ENCODE results near the gene PARM1.

PARM1 gene

DNA sequence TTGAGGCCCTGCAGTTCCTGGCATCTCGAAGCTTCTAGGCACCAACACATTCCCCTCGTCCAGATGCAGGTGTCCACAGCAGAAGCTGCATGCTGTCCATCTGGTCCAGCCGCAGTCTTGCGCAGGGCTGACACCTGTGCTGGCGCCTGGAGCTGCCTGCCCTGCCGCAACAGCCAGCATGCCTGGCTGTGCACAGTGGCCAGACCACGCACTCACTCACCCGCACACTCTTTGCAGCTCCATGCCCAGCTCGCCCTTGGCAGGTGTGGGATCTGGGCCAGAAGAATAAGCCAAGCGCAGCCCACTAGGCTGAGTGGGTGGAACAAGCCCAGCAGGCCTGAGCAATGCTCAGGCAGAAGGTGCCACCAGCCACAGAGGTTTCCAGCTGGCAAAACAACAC is 125.6 kb downstream of the PARM1 start:
- Histone ChIP-seq H3K27me3 (ENCODE audit: low read length) (no peaks in the 10 kb centered on the region), H3K36me3 (ENCODE audit: low read length) (no peaks in the 10 kb centered on the region), H4K20me1 (ENCODE audit: low read depth, low read length) (no peaks in the 10 kb centered on the region), H3F3A (ENCODE audit: insufficient read depth) (no peaks in the 10 kb centered on the region), H3K4me3 (ENCODE audit: insufficient read depth, low read length, poor library complexity, severe bottlenecking) (no peak overlapping the region), H3K79me2 (ENCODE audit: insufficient read depth, low read length) (no peaks in the 10 kb centered on the region), H3K27ac (ENCODE audit: low read depth, low read length) (no peak overlapping the region), H2AFZ (ENCODE audit: low read depth, low read length, severe bottlenecking) (no peak overlapping the region), H3K9me2 (replicated peaks; ENCODE audit: insufficient read depth, low read length) (no peaks in the 10 kb centered on the region), H3K9me3 (ENCODE audit: insufficient read depth, low read length) (no peaks in the 10 kb centered on the region), H3K4me2 (ENCODE audit: low read depth, low read length, poor library complexity, severe bottlenecking) (no peak overlapping the region), H3K9ac (ENCODE audit: low read length) (no peak overlapping the region)
- TF ChIP-seq EZH2phosphoT487 (conservative IDR thresholded peaks at IDR 0.05; ENCODE audit: low read length), result no peak
- TF ChIP-seq, protein P1, sequence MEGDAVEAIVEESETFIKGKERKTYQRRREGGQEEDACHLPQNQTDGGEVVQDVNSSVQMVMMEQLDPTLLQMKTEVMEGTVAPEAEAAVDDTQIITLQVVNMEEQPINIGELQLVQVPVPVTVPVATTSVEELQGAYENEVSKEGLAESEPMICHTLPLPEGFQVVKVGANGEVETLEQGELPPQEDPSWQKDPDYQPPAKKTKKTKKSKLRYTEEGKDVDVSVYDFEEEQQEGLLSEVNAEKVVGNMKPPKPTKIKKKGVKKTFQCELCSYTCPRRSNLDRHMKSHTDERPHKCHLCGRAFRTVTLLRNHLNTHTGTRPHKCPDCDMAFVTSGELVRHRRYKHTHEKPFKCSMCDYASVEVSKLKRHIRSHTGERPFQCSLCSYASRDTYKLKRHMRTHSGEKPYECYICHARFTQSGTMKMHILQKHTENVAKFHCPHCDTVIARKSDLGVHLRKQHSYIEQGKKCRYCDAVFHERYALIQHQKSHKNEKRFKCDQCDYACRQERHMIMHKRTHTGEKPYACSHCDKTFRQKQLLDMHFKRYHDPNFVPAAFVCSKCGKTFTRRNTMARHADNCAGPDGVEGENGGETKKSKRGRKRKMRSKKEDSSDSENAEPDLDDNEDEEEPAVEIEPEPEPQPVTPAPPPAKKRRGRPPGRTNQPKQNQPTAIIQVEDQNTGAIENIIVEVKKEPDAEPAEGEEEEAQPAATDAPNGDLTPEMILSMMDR (IDR thresholded peaks at IDR 0.05; ENCODE audit: insufficient read depth, low read length, poor library complexity, severe bottlenecking), result no peak

DNA sequence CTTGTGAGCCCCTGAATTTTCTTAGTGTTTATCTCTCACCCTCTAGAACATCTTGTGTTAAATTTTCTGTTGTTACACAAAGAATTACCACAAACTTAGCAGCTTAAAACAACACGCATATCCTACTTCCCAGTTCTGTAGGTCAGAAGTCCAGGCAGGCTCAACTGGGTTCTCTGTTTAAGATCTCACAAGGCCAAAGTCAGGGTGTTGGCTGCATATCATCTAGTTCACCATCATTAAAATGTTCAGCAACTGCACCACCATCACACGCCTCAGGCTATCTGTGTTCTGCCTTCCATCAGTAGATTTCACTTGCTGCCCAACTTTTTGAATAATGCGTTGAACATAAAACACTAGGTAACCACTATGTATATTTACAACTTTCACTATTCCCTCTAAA is 130.5 kb downstream of the PARM1 start:
- no peaks in the 10 kb centered on the region for H3F3A ChIP-seq (ENCODE audit: insufficient read depth)
- H3K9ac ChIP-seq (ENCODE audit: low read length), result no peak overlapping the region
- H3K36me3 ChIP-seq (ENCODE audit: low read length), result no peaks in the 10 kb centered on the region
- no peak overlapping the region for H2AFZ ChIP-seq (ENCODE audit: low read depth, low read length, severe bottlenecking)
- no peaks in the 10 kb centered on the region for H3K9me2 ChIP-seq (replicated peaks; ENCODE audit: insufficient read depth, low read length)
- no peaks in the 10 kb centered on the region for H3K79me2 ChIP-seq (ENCODE audit: insufficient read depth, low read length)
- TF ChIP-seq EZH2phosphoT487 (conservative IDR thresholded peaks at IDR 0.05; ENCODE audit: low read length), result no peak
- TF ChIP-seq, protein P1 (IDR thresholded peaks at IDR 0.05; ENCODE audit: insufficient read depth, low read length, poor library complexity, severe bottlenecking), result no peak
- no peaks in the 10 kb centered on the region for H3K9me3 ChIP-seq (ENCODE audit: insufficient read depth, low read length)
- H3K27me3 ChIP-seq (ENCODE audit: low read length), result no peaks in the 10 kb centered on the region
- H3K4me2 ChIP-seq (ENCODE audit: low read depth, low read length, poor library complexity, severe bottlenecking), result no peak overlapping the region
- H4K20me1 ChIP-seq (ENCODE audit: low read depth, low read length), result no peaks in the 10 kb centered on the region
- no peak overlapping the region for H3K4me3 ChIP-seq (ENCODE audit: insufficient read depth, low read length, poor library complexity, severe bottlenecking)
- H3K27ac ChIP-seq (ENCODE audit: low read depth, low read length), result no peak overlapping the region

DNA sequence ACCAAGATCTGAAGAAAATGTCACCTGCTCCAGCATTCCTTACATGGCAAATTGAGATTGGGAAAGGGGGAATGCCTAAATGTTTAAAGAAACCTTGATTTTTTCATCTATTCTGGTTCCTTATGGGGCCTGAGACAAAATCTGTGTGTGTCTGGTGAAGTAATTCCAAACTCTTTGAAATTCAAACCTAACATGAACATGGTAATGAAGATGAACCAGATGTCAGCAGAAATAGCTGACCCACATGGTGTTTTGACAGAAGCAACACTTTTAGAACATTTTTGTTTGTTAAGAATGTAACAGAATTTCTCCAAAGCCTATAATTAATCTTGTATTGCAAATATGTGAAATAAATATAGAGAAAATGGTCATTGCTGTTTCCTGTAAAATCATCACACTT is 133.0 kb downstream of the PARM1 start:
- Histone ChIP-seq H3K27ac (ENCODE audit: low read depth, low read length) (no peak overlapping the region), H3K9me2 (replicated peaks; ENCODE audit: insufficient read depth, low read length) (no peaks in the 10 kb centered on the region), H3K9me3 (ENCODE audit: insufficient read depth, low read length) (no peaks in the 10 kb centered on the region), H2AFZ (ENCODE audit: low read depth, low read length, severe bottlenecking) (no peak overlapping the region), H3K4me3 (ENCODE audit: insufficient read depth, low read length, poor library complexity, severe bottlenecking) (no peak overlapping the region), H3K9ac (ENCODE audit: low read length) (no peak overlapping the region), H4K20me1 (ENCODE audit: low read depth, low read length) (no peaks in the 10 kb centered on the region), H3K27me3 (ENCODE audit: low read length) (no peaks in the 10 kb centered on the region), H3K79me2 (ENCODE audit: insufficient read depth, low read length) (no peaks in the 10 kb centered on the region), H3F3A (ENCODE audit: insufficient read depth) (no peaks in the 10 kb centered on the region), H3K36me3 (ENCODE audit: low read length) (no peaks in the 10 kb centered on the region), H3K4me2 (ENCODE audit: low read depth, low read length, poor library complexity, severe bottlenecking) (no peak overlapping the region)
- no peak for TF ChIP-seq EZH2phosphoT487 (conservative IDR thresholded peaks at IDR 0.05; ENCODE audit: low read length)
- TF ChIP-seq, protein P1 (IDR thresholded peaks at IDR 0.05; ENCODE audit: insufficient read depth, low read length, poor library complexity, severe bottlenecking), result no peak

Measured in SU-DHL-6 (cell line).